Amygdala (tissue), 56 donors: ENCODE measurements around the gene ARHGAP21.
A peak's percentile ranks its signal among the peaks of the same experiment; 100 is the strongest.
"Not testable (repeated sequence)": the region's sequence is repeated elsewhere in the genome, so short reads cannot be mapped to it uniquely, and the experiment has no call there.

ENCODE experiments used
- DNase-seq, 56 donors: peaks; one replicate each; lab custom pipeline; 2025; lab: John Stamatoyannopoulos, UW

ARHGAP21 gene

DNA sequence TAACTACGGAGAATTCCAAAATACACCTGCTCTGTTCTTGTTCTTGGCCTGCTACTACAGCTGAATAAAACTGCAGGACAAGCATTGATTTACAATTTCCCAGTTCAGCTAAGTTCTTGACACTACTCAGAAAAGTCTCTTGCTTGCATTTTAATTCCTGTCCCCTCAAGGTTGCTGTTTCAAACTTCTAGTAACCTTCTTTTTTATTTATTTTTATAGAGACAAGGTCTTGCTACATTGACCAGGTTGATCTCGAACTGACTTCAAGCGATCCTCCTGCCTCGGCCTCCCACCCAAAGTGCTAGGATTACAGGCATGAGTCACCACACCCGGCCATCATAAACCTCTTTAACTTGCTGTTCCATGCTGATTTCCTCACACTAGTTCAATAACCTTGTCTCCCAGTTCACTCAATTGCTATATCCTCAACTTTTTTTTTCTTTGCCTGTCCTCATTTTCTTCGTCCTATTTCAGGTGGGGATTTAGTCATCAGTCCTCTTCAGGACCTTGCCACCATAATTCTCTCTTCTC lies 79.9 kb downstream of the ARHGAP21 start:
- DNase-seq: no peak

DNA sequence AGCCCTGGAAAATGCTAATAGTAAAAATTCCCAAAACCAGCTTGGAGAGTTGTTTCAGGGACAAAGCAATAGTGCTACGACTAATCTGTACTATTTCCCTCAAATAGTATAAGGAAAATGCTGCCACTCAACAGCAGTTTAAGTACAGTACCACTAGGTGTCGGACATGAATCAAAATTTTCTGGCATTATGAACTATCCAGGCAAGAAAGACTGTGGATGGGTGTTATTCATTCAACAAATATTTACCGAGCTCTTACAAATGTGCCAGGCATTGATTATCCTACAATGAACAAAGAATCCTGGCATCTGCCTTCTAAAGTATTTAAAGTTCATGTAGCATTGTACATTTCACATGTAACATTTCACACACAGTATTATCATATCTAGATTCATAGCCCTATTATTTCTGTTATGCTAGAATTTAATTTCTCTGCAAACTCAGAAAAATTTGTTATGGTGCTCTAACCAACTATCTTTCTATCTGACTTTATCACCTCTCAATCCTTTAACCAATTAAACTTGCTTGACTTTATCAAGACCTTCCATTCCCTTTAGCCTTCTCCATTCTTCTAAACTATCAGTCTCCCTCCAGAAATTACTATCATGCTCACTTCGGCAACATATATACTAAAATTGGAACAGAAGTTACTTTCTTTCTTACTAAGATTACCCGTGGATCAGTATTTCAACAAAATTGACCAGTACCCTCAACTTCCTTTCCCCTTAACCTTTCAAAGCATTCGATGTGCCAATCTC lies 80.6 kb downstream of the ARHGAP21 start:
- DNase-seq: peak in 2 of 56 donors; percentile 11 to 15

DNA sequence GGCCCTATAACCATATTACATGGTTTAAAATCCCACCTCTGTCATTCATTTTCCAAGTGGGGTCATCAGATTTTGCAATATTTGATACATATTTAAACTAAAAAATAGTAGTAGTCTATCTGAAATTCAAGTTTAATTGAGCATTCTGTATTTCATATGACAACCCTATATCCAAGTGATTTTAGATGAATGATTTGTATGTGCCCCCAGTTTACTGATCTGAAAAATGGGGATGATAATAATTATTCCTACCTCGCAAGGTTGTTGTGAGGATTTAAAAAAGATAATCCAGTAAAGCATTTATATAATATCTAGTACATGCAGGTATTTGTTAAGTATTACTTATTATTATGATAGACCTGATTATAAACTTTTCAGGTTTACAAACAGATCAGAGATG lies 84.6 kb downstream of the ARHGAP21 start:
- DNase-seq: no peak

DNA sequence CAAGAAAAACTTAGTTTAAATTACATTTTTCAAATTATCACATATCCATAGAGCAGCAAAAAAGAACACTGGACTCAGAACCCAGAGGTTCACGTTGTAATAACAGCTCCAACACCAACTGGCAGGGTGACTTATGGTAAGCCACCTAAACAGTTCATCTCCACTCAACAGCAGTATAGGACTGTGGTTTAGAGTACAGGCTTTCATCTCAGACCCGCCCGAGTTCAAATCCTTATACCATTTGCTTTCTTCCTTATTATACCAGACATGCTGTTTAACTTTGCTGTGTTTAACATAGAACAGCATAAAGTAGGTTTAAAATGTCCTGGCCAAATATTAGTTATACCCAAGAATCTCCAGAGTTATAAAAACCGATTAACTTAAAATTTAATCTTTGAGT lies 97.9 kb downstream of the ARHGAP21 start:
- no peak for DNase-seq

DNA sequence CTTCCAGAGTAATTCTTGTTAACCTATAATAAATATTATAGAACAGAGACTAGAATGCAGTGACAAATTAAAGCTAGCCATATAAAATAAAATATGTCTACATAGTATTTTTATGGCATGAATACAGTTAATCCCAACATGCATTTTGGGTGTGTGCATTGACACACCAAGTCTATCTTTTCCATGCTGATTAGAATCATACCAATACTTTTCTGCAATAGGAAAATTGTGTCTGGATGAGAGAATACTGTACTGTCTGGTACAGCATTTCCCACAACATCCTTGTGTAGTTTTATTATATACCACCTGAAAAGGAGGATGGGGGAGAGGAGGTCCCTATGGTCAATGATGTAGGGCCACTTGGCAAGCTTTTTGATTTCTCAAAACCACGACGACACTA lies 100.3 kb downstream of the ARHGAP21 start:
- no peak for DNase-seq

DNA sequence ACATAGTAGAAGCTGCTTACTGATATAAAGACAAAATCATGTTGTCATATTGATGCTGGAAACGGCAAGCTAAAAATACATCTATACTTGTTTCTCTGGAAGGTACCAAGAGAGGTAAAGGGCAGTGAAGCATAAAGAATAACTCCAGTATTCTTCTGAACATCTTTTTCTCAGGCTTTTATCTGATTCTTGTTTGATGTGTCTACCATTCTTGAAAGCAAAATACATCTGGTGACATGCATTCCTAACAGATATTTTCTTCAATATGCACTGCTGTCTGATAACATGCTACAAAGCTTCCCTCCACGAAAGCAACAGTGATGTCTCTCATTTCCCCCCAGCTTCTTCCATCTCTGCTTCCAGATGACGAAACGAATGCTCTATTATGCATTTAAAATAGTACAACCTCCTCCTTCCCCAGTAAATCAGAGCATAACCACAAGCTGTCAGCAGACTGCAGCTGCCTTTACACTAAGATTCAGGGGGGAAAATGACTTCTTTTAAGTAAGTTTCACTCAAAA lies 100.8 kb downstream of the ARHGAP21 start:
- no peak for DNase-seq

DNA sequence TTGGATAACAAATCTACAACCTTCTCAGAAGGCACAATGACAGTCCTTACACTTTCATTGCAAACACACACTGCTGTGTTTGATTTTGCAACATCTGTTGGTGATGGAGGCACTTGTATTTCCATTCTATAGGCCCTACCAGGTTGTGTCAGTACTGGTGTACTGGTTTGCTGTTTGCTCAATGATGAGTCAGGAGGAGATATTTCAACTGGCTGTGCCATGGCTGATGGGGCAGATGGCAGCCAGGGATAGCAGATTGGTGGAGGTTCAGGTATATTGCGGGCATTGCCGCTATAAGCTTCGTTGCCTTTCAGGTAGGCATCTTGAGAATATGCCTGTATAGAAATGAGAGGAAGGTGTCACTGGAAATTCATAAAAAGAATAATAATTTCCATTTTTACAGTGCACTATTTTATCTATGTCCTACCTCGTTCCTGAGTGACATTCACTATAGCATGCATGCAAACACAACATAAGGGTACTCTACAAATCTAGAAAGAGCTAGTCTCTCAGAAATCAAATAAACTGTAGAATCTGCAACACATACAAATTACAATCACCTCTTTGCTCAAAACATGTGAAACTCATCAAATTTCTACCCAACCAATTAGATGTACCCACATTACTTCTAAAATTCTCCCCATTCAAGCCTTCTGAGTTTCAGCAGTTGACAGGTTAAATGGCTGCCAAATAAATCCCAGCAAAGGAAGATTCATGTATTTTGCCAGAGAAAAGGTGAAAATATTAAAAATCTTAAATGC lies 102.5 kb downstream of the ARHGAP21 start:
- not testable (repeated sequence) for DNase-seq

DNA sequence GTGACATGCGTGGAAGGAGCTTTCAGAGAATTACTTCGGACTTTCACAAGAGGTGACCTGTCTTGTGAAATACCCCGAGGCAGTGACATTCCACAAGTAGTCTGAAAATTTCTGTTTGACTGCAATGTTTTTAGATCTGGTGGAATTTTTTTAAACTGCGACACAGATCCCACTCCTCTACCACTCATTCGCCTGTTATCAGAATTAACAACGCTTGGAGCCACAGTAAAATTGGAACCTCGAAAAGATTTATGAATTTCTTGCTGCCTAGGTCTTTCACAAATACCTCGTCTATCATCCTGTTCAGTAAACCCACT lies 103.7 kb downstream of the ARHGAP21 start:
- DNase-seq: not testable (repeated sequence)

DNA sequence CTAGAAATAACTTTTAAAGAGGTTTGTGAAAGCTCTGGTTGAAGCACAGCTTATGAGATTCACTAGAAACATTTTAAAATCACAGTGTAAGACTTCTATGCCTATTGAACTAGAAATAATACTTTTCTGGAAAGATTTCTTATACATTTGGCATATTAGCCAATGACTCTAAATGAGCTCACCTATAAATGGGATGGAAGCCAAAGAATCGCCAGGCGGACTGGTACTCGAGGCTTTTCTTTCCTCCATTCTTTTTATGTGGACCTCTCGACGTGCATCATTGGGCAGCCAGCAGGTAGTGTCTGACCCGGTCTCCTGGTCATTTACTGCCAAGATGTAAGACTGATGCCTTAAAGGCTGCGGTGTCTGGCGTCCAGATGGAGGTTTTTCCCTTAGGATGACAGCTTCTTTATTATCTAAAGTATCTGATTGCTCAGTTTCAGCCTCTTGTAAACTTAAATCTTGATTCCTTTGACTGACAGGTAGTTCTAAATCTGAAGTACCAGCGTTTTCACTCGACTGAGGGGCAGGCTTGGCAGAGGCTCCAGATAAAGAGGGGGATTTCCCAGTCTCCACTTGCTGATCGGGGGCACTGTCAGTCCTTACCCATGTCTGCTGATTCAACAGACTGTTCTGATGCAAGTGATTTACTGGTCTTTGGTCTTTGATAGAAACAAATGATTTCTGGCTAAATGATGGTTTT lies 104.2 kb downstream of the ARHGAP21 start:
- DNase-seq: not testable (repeated sequence)

DNA sequence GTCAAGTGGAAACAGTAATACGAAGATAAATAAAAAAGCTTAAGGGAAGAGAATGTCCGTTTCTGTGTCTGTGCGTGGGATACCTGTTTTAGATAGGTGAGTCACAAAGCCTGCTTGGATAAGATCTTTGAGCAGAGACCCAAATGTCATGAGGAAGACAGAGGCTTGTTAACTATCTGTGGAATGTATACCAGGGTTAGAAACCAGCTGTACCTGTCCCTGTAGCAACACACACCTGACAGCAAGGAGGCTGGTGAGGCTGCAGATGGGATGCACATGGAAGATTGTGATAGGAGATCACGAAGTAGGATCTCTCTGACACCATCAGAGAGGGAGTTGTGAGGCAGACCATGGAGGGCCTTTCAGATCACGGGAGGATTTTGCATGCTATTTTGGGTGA lies 105.3 kb downstream of the ARHGAP21 start:
- no peak for DNase-seq

DNA sequence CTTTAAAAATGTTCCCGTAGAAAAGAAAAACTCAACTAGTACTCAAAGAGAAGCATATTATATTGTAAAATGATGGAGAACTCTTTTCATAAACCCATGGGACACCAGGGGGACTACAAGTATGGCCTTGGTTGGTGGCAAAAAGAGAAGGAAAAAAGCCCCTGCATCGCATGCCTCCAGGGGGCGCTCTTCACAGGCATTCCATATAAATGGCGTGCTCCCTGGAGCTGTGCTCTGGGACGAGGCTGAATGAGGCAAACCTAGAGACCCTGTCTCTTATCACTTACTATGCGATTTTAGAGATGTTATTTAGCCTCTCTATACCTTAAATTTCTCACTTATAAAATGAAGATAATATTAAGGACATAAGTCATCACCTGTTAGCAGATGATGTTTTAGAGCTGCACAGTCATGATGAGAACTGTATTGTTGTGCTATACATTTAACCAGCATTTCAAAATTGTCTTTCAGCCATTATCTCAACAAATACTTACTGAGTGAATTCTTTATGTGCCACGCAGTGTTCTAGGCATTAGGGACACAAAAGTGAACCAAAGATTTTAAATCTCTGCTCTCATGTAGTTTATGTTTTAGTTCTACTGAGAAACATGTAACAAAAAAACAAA lies 105.8 kb downstream of the ARHGAP21 start:
- peak in 20 of 56 donors; percentile 3 to 61 (median 23) for DNase-seq

DNA sequence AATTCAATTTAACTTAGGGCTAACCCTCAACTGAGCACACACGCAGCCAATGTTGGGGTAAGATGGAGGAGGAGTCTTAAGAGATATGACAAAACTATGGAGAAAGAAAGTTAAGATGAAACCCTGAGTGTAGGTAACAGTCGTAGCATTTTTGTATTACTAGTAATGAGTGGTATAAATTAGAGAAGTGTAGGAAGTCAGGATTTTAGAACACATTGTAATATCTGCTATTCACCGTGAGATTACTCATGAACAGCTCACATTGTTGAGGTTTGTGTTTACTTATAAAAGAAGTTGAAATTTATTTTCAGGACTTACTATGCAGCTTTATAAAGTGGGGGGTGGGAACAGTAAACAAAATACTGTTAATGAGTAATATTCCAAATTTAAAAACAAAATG lies 107.2 kb downstream of the ARHGAP21 start:
- no peak for DNase-seq

DNA sequence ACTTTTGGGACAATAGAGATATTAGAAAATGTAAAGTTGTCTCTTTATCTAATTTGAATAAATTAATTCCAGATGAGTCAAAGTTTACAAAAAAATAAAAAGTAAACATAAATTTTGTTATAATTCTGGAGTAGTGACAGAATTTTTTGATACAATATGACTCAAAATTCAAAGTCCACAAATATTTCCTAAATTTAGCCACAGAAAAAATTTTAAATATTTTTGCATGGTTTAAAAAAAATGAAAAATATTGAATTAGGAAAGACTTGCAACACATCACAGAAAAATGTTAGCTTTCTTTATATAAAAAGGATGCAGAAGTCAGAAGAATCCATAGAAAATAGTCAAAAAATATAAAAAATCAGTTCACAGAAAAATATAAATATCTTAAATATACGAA lies 117.7 kb downstream of the ARHGAP21 start:
- no peak for DNase-seq

DNA sequence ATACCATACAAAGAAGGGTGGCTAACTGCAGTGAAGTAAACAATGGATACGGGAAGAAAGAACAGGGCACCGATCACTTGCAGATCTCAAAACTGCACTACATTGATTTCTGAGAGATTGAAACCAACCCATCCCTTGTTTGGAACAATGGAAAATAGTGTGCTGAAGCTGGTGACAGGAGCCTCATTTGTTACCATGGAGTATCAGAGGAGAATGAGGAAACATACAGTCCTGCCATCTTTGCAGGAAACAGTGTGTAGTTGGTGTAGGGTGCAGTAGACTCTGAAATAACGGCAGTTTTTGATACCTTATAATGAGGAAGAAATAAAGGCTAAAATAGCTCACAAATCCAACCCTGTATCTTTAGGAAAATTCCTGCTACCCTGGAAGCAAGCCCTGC lies 118.5 kb downstream of the ARHGAP21 start:
- DNase-seq: no peak

DNA sequence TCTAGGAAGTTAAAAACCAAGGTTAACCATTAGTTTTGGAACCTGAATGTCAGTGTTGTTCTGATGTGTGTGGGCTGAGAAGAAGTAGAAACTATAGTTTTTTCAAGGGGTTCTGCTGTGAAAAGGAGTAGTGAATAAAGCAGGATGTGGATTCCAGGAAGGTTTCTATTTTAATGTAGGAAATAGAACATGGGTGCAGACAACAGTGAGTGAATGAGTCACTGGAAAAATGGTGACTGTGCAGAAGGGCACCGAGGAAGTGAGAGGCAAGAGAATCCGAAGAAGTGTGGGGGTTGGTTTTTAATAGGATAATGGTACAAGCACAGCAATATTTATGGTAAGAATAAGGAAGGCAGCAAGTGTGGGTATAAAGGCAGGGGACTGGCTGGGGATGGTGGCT lies 120.4 kb downstream of the ARHGAP21 start:
- DNase-seq: no peak

DNA sequence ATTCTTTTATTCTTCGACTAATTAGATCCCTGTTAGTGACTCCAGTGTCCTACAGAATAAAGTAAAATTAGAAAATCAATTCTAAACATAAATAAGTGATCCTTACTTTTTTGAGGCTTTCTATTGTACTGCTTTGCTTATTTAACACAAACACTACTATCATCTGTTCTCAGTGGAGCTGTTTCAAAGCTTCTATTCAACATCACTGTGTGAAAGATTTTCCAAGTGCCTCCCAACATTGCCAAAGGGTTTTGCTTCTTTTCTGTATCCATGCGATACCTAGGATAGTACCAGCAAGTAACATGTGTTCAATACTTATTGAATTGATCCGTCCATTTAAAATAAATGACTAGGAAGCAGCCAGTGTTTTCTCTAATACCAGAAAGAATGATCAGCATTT lies 125.7 kb downstream of the ARHGAP21 start:
- no peak for DNase-seq

DNA sequence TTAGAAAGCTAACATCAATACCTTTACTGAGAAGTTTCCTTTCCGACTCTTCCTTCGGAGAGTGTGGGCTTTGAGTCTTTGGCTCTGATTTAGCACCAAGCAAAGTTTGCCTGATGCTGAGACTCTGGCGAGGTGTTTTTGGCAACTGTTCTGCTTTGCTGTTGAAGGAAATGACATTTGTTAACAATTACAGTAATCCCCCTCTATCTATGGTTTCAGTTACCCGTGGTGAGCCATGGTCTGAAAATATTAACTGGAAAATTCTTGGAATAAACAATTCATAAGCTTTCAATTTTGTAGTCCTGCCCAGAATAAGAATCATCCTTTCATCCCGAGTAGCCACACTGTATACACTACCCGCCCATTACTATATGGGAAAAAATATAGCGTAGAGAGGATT lies 126.3 kb downstream of the ARHGAP21 start:
- no peak for DNase-seq

DNA sequence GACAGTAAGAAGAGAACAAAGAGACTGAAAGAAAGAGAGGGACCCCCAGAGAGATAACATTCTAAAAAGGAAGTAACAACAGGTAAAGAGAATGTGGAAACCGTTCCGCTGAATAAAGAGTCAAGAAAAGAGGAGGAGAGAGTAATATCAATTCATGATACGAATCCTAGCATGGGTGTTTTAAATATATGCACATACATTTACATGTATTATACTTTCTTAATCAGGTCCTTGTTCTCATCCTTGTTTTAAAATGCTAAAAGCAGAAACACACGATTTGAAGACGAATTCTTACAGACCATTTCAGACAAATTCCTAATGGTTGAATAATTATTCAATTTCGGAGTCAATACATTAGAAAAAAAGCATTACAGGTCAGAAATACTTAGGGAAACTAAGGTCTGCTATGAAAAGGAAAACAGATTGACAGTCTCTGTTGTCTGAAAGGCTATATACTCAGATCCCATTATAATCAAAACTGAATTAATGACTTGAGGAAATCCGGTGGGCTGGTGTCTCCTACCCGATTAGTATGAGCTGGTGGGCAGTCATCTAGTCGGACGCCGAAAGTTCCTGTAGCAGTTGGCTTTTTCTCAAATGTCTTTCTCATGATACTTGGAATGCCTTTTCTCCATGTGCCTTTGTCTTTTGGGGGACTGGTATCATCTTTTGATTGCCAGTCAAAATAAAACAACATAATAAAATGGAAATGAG lies 127.3 kb downstream of the ARHGAP21 start:
- no peak for DNase-seq

DNA sequence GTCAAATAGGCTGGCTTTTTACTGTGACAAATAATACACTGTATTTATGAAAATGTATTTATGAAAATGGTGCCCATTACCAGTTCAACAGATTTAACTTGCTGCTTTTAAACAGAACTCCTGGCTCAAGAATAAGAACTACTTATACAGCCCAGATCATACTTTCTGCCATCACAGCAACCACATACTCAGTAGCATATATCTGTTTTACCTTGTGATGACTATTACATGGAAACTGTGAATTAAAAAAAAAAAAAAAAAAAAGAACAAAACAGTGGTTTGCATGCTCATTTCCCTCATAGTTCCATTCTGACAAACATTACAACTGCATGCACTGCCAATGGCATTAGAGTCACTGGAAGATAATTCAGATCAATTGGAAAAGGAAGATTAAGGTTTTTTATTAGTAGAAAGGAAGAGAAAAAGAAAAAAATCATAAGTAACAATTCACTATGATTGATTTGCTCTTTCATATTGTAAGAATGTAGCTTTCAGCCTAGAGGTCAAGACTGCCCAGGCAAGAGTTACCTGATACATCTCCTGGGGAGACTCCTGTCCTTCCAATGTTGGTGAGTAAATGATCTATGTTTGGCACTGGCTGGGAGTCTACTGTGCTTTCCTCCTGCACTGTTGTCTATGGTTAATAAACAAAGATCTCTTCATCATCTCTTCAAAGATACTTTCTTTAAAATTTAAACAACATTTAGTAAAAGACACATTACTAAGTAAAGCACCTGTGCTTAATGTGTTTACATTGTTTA lies 132.8 kb downstream of the ARHGAP21 start:
- no peak for DNase-seq
